ENCODE measurements around the gene CCDC175.

The CCDC175 gene

DNA sequence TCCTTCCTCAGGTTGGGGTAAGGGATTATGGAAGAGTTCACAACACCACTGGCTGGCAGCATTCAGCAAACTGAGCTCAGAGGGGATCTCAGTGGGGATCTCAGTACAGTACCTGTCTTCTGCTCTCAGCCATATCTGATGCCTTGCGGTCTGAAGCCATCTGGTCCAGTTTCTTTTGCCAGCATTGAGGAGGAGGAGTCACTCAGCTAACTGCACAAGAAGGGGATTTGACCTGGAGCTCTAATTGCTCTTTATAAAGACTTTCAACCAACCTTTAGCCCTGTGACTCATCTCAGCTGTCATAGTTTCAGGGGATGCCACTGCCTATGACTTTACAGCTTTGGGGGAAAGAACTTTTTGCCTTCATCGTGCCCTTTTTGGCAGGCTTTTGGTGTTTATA, 47.4 kb downstream of the CCDC175 start:
- H3K79me2 ChIP-seq (ENCODE audit: insufficient read depth, low read length): no peaks in the 10 kb centered on the region
- no peaks in the 10 kb centered on the region for H3K36me3 ChIP-seq (ENCODE audit: insufficient read depth, low read length)
- DNase-seq (no peak), ATAC-seq (ENCODE audit: insufficient read depth, low read depth) (no peak)
- H3K4me3 ChIP-seq (ENCODE audit: low read depth in 1 of 2, low read length in 2 of 2): no peak overlapping the region
- TF ChIP-seq, protein P1, sequence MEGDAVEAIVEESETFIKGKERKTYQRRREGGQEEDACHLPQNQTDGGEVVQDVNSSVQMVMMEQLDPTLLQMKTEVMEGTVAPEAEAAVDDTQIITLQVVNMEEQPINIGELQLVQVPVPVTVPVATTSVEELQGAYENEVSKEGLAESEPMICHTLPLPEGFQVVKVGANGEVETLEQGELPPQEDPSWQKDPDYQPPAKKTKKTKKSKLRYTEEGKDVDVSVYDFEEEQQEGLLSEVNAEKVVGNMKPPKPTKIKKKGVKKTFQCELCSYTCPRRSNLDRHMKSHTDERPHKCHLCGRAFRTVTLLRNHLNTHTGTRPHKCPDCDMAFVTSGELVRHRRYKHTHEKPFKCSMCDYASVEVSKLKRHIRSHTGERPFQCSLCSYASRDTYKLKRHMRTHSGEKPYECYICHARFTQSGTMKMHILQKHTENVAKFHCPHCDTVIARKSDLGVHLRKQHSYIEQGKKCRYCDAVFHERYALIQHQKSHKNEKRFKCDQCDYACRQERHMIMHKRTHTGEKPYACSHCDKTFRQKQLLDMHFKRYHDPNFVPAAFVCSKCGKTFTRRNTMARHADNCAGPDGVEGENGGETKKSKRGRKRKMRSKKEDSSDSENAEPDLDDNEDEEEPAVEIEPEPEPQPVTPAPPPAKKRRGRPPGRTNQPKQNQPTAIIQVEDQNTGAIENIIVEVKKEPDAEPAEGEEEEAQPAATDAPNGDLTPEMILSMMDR (IDR thresholded peaks at IDR 0.05; ENCODE audit: borderline replicate concordance, extremely low read depth, low read length, poor library complexity, severe bottlenecking): no peak
- no peak for TF ChIP-seq EZH2 (IDR thresholded peaks at IDR 0.05; ENCODE audit: borderline replicate concordance, low read depth, low read length, severe bottlenecking)
- H3K27me3 ChIP-seq (ENCODE audit: insufficient read depth, low read length, poor library complexity): no peaks in the 10 kb centered on the region
- H3K4me2 ChIP-seq (ENCODE audit: insufficient read depth, low read length): no peak overlapping the region
- no peak overlapping the region for H3K27ac ChIP-seq (ENCODE audit: low read length)
- H3K4me1 ChIP-seq (ENCODE audit: insufficient read depth, low read length): no peaks in the 10 kb centered on the region
- H3K9ac ChIP-seq (ENCODE audit: low read depth, low read length): no peak overlapping the region
- no peak overlapping the region for H2AFZ ChIP-seq (ENCODE audit: low read depth, low read length)
- H4K20me1 ChIP-seq (ENCODE audit: insufficient read depth, low read length): no peaks in the 10 kb centered on the region
- H3K9me3 ChIP-seq (ENCODE audit: insufficient read depth, low read length, severe bottlenecking): peaks cover 6% of the 10 kb centered on the region

DNA sequence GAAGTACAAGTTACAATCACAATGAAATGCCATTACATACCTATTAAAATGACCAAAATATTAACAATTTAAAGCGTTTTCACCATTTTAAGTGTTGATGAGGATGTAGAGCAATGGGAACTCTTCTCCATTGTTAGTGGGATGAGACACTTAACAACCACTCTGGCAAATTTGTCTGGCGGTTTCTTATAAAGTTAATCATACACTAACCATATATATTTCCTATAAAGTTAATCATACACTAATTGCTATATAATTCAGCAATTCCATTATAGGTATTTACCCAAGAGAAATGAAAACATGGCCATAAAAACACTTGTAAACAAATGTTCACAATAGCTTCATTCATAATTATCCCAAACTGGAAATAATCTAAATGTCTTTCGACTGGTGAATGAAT, 56.4 kb downstream of the CCDC175 start:
- no peaks in the 10 kb centered on the region for H3K9me3 ChIP-seq (ENCODE audit: insufficient read depth, low read length, severe bottlenecking)
- no peaks in the 10 kb centered on the region for H4K20me1 ChIP-seq (ENCODE audit: insufficient read depth, low read length)
- no peak for TF ChIP-seq EZH2 (IDR thresholded peaks at IDR 0.05; ENCODE audit: borderline replicate concordance, low read depth, low read length, severe bottlenecking)
- TF ChIP-seq, protein P1 (IDR thresholded peaks at IDR 0.05; ENCODE audit: borderline replicate concordance, extremely low read depth, low read length, poor library complexity, severe bottlenecking): no peak
- no peak overlapping the region for H3K27ac ChIP-seq (ENCODE audit: low read length)
- no peak overlapping the region for H3K4me3 ChIP-seq (ENCODE audit: low read depth in 1 of 2, low read length in 2 of 2)
- no peaks in the 10 kb centered on the region for H3K36me3 ChIP-seq (ENCODE audit: insufficient read depth, low read length)
- DNase-seq (no peak), ATAC-seq (ENCODE audit: insufficient read depth, low read depth) (no peak)
- H3K79me2 ChIP-seq (ENCODE audit: insufficient read depth, low read length): no peaks in the 10 kb centered on the region
- no peaks in the 10 kb centered on the region for H3K27me3 ChIP-seq (ENCODE audit: insufficient read depth, low read length, poor library complexity)
- no peak overlapping the region for H3K4me2 ChIP-seq (ENCODE audit: insufficient read depth, low read length)
- no peak overlapping the region for H3K9ac ChIP-seq (ENCODE audit: low read depth, low read length)
- no peak overlapping the region for H2AFZ ChIP-seq (ENCODE audit: low read depth, low read length)
- no peaks in the 10 kb centered on the region for H3K4me1 ChIP-seq (ENCODE audit: insufficient read depth, low read length)

DNA sequence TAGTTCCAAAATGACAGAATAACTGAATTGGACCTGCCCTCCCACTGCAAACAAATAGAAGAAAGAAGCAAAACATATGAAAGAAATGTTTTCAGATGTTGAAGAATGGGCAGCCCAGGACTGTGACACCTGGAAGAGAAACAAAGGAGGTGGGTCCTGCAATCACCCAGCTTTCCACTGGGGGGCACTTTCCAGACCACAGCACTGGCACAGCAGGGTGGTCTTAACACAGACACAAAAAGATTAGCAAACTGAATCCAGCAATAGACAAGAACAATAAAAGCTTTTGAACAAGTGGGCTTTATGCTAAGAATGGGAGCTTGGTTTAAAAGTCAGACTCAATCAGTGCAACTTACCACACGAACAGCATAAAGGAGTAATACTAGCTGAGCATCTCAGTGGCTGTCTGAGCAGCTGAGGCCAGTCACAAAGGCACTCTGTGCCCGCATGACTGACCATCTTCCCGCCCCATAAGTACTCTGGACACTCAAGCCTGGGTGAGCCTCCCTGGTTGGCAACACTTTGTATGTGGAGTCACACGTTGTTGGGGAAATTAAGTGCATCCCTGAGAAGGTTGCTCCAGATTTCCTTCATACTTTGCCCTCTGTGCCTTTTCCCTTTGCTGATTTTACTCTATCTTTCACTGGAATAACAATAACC, 64.6 kb downstream of the CCDC175 start:
- no peaks in the 10 kb centered on the region for H3K4me1 ChIP-seq (ENCODE audit: insufficient read depth, low read length)

More for the DNA sequence above, 64.6 kb downstream of the CCDC175 start:
- no peak overlapping the region for H3K4me2 ChIP-seq (ENCODE audit: insufficient read depth, low read length)
- H4K20me1 ChIP-seq (ENCODE audit: insufficient read depth, low read length): no peaks in the 10 kb centered on the region
- no peak overlapping the region for H2AFZ ChIP-seq (ENCODE audit: low read depth, low read length)
- no peaks in the 10 kb centered on the region for H3K9me3 ChIP-seq (ENCODE audit: insufficient read depth, low read length, severe bottlenecking)
- no peak overlapping the region for H3K27ac ChIP-seq (ENCODE audit: low read length)
- DNase-seq: peak; percentile 37
- no peaks in the 10 kb centered on the region for H3K36me3 ChIP-seq (ENCODE audit: insufficient read depth, low read length)
- no peak overlapping the region for H3K4me3 ChIP-seq (ENCODE audit: low read depth in 1 of 2, low read length in 2 of 2)
- H3K9ac ChIP-seq (ENCODE audit: low read depth, low read length): no peak overlapping the region
- TF ChIP-seq EZH2 (IDR thresholded peaks at IDR 0.05; ENCODE audit: borderline replicate concordance, low read depth, low read length, severe bottlenecking): no peak
- TF ChIP-seq, protein P1 (IDR thresholded peaks at IDR 0.05; ENCODE audit: borderline replicate concordance, extremely low read depth, low read length, poor library complexity, severe bottlenecking): peak; percentile 67
- peak; percentile 76 for ATAC-seq (ENCODE audit: insufficient read depth, low read depth)
- H3K27me3 ChIP-seq (ENCODE audit: insufficient read depth, low read length, poor library complexity): no peaks in the 10 kb centered on the region
- H3K79me2 ChIP-seq (ENCODE audit: insufficient read depth, low read length): no peaks in the 10 kb centered on the region
